GM23338 (cell line): ENCODE measurements around the gene RAB44. TPM values are rescaled to one million over a fixed set of nuclear protein-coding genes. Genes with fewer than 3 reads are reported as not detected.

Experiments used
- ATAC-seq: fragments of 200-7000 bp; cut with Tn5 transposase; 3 replicates; pipeline ENCODE4 v1.9.1; 2020
- DNase-seq: peaks from one replicate; pipeline ENCODE4 v3.0.0-alpha.2; 2015; ENCODE audit warnings: low spot score
- H2AFZ ChIP-seq: fragments of 200-600 bp; sonication (generic); 2 replicates; pipeline ENCODE4 v1.8.0; 2016; ENCODE audit warnings: antibody characterized with exemption, mild to moderate bottlenecking, moderate library complexity
- H3F3A ChIP-seq: fragments of 200-600 bp; sonication (generic); replicated peaks from 2 replicates; pipeline ENCODE4 v1.8.0; 2017; ENCODE audit warnings: antibody characterized with exemption, mixed run types, low read depth
- H3K27ac ChIP-seq: fragments of 200-600 bp; sonication (generic); 2 replicates; pipeline ENCODE4 v1.6.1; 2016; ENCODE audit warnings: low read depth
- H3K27me3 ChIP-seq: fragments of 200-600 bp; sonication (generic); 2 replicates; pipeline ENCODE4 v1.8.0; 2016; ENCODE audit warnings: mild to moderate bottlenecking, mixed run types, moderate library complexity; ENCODE audit not compliant: insufficient read depth
- H3K36me3 ChIP-seq: fragments of 200-600 bp; sonication (generic); 2 replicates; pipeline ENCODE4 v1.8.0; 2016; ENCODE audit warnings: mild to moderate bottlenecking; ENCODE audit not compliant: insufficient read depth
- H3K4me1 ChIP-seq: fragments of 200-600 bp; sonication (generic); 2 replicates; pipeline ENCODE4 v1.8.0; 2016; ENCODE audit warnings: mild to moderate bottlenecking, moderate library complexity; ENCODE audit not compliant: insufficient read depth
- H3K4me2 ChIP-seq: fragments of 200-600 bp; sonication (generic); 2 replicates; pipeline ENCODE4 v1.7.1; 2017; ENCODE audit warnings: mixed run types
- H3K4me3 ChIP-seq: fragments of 200-600 bp; sonication (generic); 2 replicates; pipeline ENCODE4 v1.6.1; 2016; ENCODE audit warnings: mixed run types
- H3K79me2 ChIP-seq: fragments of 200-600 bp; sonication (generic); replicated peaks from 2 replicates; pipeline ENCODE4 v1.8.0; 2017; ENCODE audit warnings: mild to moderate bottlenecking; ENCODE audit not compliant: insufficient read depth
- H3K9me2 ChIP-seq: fragments of 200-600 bp; sonication (generic); 2 replicates; pipeline ENCODE4 v1.8.0; 2017; ENCODE audit not compliant: insufficient read depth
- H4K20me1 ChIP-seq: fragments of 200-600 bp; sonication (generic); replicated peaks from 2 replicates; pipeline ENCODE4 v1.8.0; 2017; ENCODE audit warnings: mild to moderate bottlenecking; ENCODE audit not compliant: insufficient read depth
- H3K27ac Mint-ChIP-seq: 2 replicates; pipeline ENCODE4 v1.8.0; 2020; ENCODE audit warnings: inconsistent platforms, mild to moderate bottlenecking, moderate library complexity, mixed read lengths
- H3K27me3 Mint-ChIP-seq: 3 replicates; pipeline ENCODE4 v1.8.0; 2022; ENCODE audit warnings: low read depth, mild to moderate bottlenecking, moderate library complexity, mixed read lengths, inconsistent platforms; ENCODE audit not compliant: insufficient read depth, poor library complexity
- H3K36me3 Mint-ChIP-seq: 3 replicates; pipeline ENCODE4 v1.8.0; 2021; ENCODE audit warnings: low read depth, mild to moderate bottlenecking, inconsistent platforms, moderate library complexity, mixed read lengths
- H3K4me1 Mint-ChIP-seq: 3 replicates; pipeline ENCODE4 v1.8.0; 2020; ENCODE audit warnings: mild to moderate bottlenecking, inconsistent platforms, mixed read lengths
- H3K4me3 Mint-ChIP-seq: 3 replicates; pipeline ENCODE4 v1.8.0; 2021; ENCODE audit warnings: moderate library complexity, mild to moderate bottlenecking, inconsistent platforms, mixed read lengths
- H3K9me3 Mint-ChIP-seq: 3 replicates; pipeline ENCODE4 v1.8.0; 2020; ENCODE audit warnings: moderate library complexity, mild to moderate bottlenecking, inconsistent platforms, mixed read lengths
- CREB1 ChIP-seq: fragments of 250-450 bp; sonication (Bioruptor Pico); IDR thresholded peaks from 2 replicates; pipeline ENCODE4 v1.5.0; 2020; ENCODE audit warnings: low read depth, mild to moderate bottlenecking, moderate library complexity
- EZH2 ChIP-seq: fragments of 200-600 bp; sonication (generic); IDR thresholded peaks from one replicate; pipeline ENCODE4 v1.8.0; 2017; ENCODE audit warnings: antibody characterized with exemption, mild to moderate bottlenecking, low read depth; ENCODE audit not compliant: unreplicated experiment
- EZH2phosphoT487 ChIP-seq: fragments of 200-600 bp; sonication (generic); IDR thresholded peaks from one replicate; pipeline ENCODE4 v1.8.1; 2018; ENCODE audit warnings: antibody characterized with exemption; ENCODE audit not compliant: unreplicated experiment
- JUNB ChIP-seq: IDR thresholded peaks from one replicate; pipeline ENCODE4 v1.6.1; 2016; ENCODE audit warnings: antibody characterized with exemption; ENCODE audit not compliant: unreplicated experiment
- NANOG ChIP-seq: IDR thresholded peaks from 2 replicates; pipeline ENCODE4 v1.6.1; 2016; ENCODE audit warnings: antibody characterized with exemption, borderline replicate concordance
- POLR2AphosphoS5 ChIP-seq: IDR thresholded peaks from 2 replicates; pipeline ENCODE4 v1.6.1; 2016; ENCODE audit warnings: antibody characterized with exemption, low read depth
- STAT1 ChIP-seq: IDR thresholded peaks from one replicate; pipeline ENCODE4 v1.6.1; 2016; ENCODE audit warnings: antibody characterized with exemption; ENCODE audit not compliant: unreplicated experiment
- ZNF114 ChIP-seq: fragments of 250-450 bp; sonication (Bioruptor Pico); IDR thresholded peaks from 2 replicates; pipeline ENCODE4 v1.5.0; 2020; ENCODE audit warnings: mild to moderate bottlenecking, moderate library complexity
- ZNF331 ChIP-seq: fragments of 250-450 bp; sonication (Bioruptor Pico); IDR thresholded peaks from 2 replicates; pipeline ENCODE4 v1.5.0; 2020; ENCODE audit warnings: low read depth, mild to moderate bottlenecking, moderate library complexity
- polyA plus RNA-seq: library from polyadenylated mRNA; unstranded; fragments of >200 nt; fragmentation: Nextera tagmentation; extraction: Ambion mirVana; gene quantifications from 2 replicates; pipeline ENCODE4 v1.2.1, GENCODE V29; 2016
- total RNA-seq: library from RNA; depleted of rRNA; stranded (reverse); fragments of >200 nt; shearing (Covaris generic); gene quantifications from 2 replicates; pipeline ENCODE4 v1.2.3, GENCODE V29; 2014
- TF ChIP-seq, protein P1 (sequence below): IDR thresholded peaks from one replicate; pipeline ENCODE4 v1.6.1; 2018; ENCODE audit warnings: antibody characterized with exemption; ENCODE audit not compliant: unreplicated experiment
- TF ChIP-seq, protein P2 (sequence below), 2 experiments: fragments of 200-600 bp in 1 of 2; sonication (generic) in 1 of 2; conservative IDR thresholded peaks; 2 replicates each; pipeline versions ENCODE4 v1.5.1 to v1.6.1; 2016 to 2017; ENCODE audit warnings: antibody characterized with exemption in 2 of 2, low read depth in 2 of 2, mild to moderate bottlenecking in 2 of 2, moderate library complexity in 1 of 2
- TF ChIP-seq, protein P3 (sequence below): fragments of 250-450 bp; sonication (Bioruptor Pico); IDR thresholded peaks from 2 replicates; pipeline ENCODE4 v1.5.0; 2020; ENCODE audit warnings: mild to moderate bottlenecking, moderate library complexity
- TF ChIP-seq, protein P4 (sequence below): IDR thresholded peaks from 2 replicates; pipeline ENCODE4 v1.6.1; 2016; ENCODE audit warnings: antibody characterized with exemption

RAB44 gene
- total and polyA plus RNA-seq, 2 experiments from 2014 or later = not detected

DNA sequence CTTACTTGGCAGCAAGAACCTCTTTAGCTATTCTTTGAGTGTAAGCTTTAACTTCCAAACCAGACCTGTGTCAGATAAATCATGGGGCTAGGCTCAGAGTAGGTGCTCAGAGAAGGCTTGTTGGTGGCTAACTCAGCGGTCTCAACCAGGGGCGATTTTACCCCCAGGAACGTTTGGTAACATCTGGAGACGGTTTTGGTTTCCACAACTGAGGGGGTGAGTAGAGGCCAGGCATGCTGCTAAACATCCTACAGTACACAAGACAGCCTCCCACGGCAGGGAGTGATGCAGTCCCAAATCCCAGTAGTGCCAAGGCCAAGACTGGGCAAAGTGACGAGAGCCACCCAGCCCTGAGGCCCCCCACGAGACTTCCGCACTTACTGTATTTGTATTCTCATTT is 59.2 kb downstream of the RAB44 start:
- Histone ChIP-seq H3K4me1 (no peaks in the 10 kb centered on the region), H3K9me2 (no peaks in the 10 kb centered on the region), H3K4me3 (no peak overlapping the region), H4K20me1 (no peaks in the 10 kb centered on the region), H3K79me2 (no peaks in the 10 kb centered on the region), H3K27me3 (no peaks in the 10 kb centered on the region), H3K27ac (no peak overlapping the region), H2AFZ (no peak overlapping the region), H3K36me3 (no peaks in the 10 kb centered on the region), H3K4me2 (no peak overlapping the region), H3F3A (no peaks in the 10 kb centered on the region)
- H3K27ac Mint-ChIP-seq = no peak overlapping the region
- peaks cover 13% of the 10 kb centered on the region for H3K4me1 Mint-ChIP-seq
- H3K4me3 Mint-ChIP-seq = no peak overlapping the region
- DNase-seq = no peak
- H3K9me3 Mint-ChIP-seq = no peaks in the 10 kb centered on the region
- no peaks in the 10 kb centered on the region for H3K36me3 Mint-ChIP-seq
- TF ChIP-seq JUNB (no peak), ZNF331 (CRISPR knock-in tag) (no peak), NANOG (no peak), EZH2phosphoT487 (no peak), ZNF114 (no peak), CREB1 (CRISPR knock-in tag) (no peak), STAT1 (no peak), POLR2AphosphoS5 (no peak), EZH2 (no peak)
- TF ChIP-seq, protein P1, sequence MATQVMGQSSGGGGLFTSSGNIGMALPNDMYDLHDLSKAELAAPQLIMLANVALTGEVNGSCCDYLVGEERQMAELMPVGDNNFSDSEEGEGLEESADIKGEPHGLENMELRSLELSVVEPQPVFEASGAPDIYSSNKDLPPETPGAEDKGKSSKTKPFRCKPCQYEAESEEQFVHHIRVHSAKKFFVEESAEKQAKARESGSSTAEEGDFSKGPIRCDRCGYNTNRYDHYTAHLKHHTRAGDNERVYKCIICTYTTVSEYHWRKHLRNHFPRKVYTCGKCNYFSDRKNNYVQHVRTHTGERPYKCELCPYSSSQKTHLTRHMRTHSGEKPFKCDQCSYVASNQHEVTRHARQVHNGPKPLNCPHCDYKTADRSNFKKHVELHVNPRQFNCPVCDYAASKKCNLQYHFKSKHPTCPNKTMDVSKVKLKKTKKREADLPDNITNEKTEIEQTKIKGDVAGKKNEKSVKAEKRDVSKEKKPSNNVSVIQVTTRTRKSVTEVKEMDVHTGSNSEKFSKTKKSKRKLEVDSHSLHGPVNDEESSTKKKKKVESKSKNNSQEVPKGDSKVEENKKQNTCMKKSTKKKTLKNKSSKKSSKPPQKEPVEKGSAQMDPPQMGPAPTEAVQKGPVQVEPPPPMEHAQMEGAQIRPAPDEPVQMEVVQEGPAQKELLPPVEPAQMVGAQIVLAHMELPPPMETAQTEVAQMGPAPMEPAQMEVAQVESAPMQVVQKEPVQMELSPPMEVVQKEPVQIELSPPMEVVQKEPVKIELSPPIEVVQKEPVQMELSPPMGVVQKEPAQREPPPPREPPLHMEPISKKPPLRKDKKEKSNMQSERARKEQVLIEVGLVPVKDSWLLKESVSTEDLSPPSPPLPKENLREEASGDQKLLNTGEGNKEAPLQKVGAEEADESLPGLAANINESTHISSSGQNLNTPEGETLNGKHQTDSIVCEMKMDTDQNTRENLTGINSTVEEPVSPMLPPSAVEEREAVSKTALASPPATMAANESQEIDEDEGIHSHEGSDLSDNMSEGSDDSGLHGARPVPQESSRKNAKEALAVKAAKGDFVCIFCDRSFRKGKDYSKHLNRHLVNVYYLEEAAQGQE = no peak
- TF ChIP-seq, protein P2, sequence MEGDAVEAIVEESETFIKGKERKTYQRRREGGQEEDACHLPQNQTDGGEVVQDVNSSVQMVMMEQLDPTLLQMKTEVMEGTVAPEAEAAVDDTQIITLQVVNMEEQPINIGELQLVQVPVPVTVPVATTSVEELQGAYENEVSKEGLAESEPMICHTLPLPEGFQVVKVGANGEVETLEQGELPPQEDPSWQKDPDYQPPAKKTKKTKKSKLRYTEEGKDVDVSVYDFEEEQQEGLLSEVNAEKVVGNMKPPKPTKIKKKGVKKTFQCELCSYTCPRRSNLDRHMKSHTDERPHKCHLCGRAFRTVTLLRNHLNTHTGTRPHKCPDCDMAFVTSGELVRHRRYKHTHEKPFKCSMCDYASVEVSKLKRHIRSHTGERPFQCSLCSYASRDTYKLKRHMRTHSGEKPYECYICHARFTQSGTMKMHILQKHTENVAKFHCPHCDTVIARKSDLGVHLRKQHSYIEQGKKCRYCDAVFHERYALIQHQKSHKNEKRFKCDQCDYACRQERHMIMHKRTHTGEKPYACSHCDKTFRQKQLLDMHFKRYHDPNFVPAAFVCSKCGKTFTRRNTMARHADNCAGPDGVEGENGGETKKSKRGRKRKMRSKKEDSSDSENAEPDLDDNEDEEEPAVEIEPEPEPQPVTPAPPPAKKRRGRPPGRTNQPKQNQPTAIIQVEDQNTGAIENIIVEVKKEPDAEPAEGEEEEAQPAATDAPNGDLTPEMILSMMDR (conservative IDR thresholded peaks at IDR 0.05; ENCODE audit: low read depth in 2 of 2) = no peak
- TF ChIP-seq, protein P3, sequence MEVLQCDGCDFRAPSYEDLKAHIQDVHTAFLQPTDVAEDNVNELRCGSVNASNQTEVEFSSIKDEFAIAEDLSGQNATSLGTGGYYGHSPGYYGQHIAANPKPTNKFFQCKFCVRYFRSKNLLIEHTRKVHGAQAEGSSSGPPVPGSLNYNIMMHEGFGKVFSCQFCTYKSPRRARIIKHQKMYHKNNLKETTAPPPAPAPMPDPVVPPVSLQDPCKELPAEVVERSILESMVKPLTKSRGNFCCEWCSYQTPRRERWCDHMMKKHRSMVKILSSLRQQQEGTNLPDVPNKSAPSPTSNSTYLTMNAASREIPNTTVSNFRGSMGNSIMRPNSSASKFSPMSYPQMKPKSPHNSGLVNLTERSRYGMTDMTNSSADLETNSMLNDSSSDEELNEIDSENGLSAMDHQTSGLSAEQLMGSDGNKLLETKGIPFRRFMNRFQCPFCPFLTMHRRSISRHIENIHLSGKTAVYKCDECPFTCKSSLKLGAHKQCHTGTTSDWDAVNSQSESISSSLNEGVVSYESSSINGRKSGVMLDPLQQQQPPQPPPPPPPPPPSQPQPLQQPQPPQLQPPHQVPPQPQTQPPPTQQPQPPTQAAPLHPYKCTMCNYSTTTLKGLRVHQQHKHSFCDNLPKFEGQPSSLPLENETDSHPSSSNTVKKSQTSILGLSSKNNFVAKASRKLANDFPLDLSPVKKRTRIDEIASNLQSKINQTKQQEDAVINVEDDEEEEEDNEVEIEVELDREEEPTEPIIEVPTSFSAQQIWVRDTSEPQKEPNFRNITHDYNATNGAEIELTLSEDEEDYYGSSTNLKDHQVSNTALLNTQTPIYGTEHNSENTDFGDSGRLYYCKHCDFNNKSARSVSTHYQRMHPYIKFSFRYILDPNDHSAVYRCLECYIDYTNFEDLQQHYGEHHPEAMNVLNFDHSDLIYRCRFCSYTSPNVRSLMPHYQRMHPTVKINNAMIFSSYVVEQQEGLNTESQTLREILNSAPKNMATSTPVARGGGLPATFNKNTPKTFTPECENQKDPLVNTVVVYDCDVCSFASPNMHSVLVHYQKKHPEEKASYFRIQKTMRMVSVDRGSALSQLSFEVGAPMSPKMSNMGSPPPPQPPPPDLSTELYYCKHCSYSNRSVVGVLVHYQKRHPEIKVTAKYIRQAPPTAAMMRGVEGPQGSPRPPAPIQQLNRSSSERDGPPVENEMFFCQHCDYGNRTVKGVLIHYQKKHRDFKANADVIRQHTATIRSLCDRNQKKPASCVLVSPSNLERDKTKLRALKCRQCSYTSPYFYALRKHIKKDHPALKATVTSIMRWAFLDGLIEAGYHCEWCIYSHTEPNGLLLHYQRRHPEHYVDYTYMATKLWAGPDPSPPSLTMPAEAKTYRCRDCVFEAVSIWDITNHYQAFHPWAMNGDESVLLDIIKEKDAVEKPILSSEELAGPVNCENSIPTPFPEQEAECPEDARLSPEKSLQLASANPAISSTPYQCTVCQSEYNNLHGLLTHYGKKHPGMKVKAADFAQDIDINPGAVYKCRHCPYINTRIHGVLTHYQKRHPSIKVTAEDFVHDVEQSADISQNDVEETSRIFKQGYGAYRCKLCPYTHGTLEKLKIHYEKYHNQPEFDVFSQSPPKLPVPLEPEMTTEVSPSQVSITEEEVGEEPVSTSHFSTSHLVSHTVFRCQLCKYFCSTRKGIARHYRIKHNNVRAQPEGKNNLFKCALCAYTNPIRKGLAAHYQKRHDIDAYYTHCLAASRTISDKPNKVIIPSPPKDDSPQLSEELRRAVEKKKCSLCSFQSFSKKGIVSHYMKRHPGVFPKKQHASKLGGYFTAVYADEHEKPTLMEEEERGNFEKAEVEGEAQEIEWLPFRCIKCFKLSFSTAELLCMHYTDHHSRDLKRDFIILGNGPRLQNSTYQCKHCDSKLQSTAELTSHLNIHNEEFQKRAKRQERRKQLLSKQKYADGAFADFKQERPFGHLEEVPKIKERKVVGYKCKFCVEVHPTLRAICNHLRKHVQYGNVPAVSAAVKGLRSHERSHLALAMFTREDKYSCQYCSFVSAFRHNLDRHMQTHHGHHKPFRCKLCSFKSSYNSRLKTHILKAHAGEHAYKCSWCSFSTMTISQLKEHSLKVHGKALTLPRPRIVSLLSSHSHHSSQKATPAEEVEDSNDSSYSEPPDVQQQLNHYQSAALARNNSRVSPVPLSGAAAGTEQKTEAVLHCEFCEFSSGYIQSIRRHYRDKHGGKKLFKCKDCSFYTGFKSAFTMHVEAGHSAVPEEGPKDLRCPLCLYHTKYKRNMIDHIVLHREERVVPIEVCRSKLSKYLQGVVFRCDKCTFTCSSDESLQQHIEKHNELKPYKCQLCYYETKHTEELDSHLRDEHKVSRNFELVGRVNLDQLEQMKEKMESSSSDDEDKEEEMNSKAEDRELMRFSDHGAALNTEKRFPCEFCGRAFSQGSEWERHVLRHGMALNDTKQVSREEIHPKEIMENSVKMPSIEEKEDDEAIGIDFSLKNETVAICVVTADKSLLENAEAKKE (CRISPR knock-in tag) = no peak
- TF ChIP-seq, protein P4, sequence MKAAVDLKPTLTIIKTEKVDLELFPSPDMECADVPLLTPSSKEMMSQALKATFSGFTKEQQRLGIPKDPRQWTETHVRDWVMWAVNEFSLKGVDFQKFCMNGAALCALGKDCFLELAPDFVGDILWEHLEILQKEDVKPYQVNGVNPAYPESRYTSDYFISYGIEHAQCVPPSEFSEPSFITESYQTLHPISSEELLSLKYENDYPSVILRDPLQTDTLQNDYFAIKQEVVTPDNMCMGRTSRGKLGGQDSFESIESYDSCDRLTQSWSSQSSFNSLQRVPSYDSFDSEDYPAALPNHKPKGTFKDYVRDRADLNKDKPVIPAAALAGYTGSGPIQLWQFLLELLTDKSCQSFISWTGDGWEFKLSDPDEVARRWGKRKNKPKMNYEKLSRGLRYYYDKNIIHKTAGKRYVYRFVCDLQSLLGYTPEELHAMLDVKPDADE = no peak
- peaks cover 16% of the 10 kb centered on the region for H3K27me3 Mint-ChIP-seq
- no peak for ATAC-seq
